VCaP (cell line): Measurements from ENCODE around the gene PVR.

Source experiments
- H3K27ac ChIP-seq: fragments of 450-650 bp; 2 replicates; pipeline ENCODE4 v1.5.1; 2017
- TF ChIP-seq, protein P1 (sequence below): fragments of 450-650 bp; conservative IDR thresholded peaks from 2 replicates; pipeline ENCODE4 v1.5.1; 2017; ENCODE audit warnings: mild to moderate bottlenecking, moderate library complexity

Gene PVR

DNA sequence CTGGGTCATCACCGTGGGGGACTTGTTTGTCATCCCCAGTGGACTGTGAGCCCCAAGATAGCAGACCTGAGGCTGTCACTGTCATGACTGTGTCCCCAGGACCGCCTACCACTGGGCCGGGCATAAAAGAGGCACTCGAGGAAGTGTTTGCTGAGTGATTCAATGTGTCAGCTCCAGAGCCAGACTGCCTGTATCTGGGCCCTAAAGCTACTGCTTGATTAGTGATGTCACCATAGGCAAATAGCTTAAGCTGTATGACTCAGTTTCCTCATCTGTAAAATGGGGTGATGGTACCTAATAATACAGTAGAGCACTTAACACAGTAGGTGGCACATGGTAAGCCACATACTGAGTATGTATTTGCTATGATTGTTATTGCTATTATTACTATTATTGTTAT lies 16.4 kb downstream of the PVR start:
- TF ChIP-seq, protein P1, sequence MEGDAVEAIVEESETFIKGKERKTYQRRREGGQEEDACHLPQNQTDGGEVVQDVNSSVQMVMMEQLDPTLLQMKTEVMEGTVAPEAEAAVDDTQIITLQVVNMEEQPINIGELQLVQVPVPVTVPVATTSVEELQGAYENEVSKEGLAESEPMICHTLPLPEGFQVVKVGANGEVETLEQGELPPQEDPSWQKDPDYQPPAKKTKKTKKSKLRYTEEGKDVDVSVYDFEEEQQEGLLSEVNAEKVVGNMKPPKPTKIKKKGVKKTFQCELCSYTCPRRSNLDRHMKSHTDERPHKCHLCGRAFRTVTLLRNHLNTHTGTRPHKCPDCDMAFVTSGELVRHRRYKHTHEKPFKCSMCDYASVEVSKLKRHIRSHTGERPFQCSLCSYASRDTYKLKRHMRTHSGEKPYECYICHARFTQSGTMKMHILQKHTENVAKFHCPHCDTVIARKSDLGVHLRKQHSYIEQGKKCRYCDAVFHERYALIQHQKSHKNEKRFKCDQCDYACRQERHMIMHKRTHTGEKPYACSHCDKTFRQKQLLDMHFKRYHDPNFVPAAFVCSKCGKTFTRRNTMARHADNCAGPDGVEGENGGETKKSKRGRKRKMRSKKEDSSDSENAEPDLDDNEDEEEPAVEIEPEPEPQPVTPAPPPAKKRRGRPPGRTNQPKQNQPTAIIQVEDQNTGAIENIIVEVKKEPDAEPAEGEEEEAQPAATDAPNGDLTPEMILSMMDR, result no peak
- no peak overlapping the region for H3K27ac ChIP-seq

DNA sequence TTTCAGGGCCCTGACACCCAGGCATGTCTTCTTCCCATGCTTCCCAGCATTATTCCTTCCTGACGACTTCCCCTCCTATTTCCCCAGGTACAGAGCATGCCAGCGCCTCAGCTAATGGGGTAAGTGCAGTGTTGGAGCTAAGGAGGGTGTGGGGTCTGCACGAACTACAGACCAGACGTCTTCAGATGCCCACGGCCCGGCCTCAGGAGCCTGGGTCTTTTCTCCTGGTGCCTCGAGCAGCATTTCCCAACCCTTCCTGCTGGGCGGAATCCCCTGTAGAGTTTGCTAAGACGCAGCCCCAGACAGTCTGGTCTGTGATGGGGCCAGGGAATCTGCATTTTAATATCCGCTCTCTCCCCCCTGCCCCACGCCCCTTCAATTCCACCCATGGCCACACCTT lies 17.5 kb downstream of the PVR start:
- TF ChIP-seq, protein P1, result no peak
- H3K27ac ChIP-seq, result peak overlapping the region; percentile 20

DNA sequence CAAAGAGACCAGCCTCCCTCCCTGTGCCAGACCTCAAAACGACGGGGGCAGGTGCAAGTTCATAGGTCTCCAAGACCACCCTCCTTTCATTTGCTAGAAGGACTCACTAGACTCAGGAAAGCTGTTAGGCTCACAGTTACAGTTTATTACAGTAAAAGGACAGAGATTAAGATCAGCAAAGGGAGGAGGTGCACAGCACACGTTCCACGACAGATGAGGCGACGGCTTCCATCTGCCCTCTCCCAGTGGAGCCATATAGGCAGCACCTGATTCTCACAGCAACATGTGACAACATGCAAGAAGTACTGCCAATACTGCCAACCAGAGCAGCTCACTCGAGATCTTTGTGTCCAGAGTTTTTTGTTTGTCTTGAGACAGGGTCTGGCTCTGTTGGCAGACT lies 18.2 kb downstream of the PVR start:
- peak overlapping the region; percentile 20 for H3K27ac ChIP-seq
- TF ChIP-seq, protein P1, result no peak

DNA sequence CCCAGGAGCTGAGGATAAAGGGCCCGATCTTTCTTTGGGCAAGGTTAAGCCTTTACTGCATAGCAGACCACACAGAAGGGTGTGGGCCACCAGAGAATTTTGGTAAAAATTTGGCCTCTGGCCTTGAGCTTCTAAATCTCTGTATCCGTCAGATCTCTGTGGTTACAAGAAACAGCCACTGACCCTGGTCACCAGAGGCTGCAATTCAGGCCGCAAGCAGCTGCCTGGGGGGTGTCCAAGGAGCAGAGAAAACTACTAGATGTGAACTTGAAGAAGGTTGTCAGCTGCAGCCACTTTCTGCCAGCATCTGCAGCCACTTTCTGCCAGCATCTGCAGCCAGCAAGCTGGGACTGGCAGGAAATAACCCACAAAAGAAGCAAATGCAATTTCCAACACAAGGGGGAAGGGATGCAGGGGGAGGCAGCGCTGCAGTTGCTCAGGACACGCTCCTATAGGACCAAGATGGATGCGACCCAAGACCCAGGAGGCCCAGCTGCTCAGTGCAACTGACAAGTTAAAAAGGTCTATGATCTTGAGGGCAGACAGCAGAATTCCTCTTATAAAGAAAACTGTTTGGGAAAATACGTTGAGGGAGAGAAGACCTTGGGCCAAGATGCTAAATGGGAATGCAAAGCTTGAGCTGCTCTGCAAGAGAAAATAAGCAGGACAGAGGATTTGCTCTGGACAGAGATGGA lies 19.1 kb downstream of the PVR start:
- TF ChIP-seq, protein P1, result no peak
- peak overlapping the region; percentile 20; the same call in 1 of the 2 replicates for H3K27ac ChIP-seq

DNA sequence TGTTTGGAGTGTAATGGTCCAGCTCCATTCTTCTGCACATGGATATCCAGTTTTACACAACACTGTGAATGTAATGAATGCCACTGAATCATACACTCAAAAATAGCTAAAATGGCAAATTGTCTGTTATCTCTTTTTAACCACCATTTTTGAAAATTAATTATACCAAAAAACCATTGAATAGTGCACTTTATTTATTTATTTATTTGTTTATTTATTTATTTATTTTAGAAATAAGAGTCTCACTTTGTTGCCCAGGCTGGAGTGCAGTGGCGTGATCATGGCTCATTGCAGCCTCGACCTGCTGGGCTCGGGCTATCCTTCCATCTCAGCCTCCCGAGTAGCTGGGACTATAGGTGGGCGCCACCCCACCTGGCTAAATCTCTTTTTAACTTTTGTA lies 20.3 kb downstream of the PVR start:
- H3K27ac ChIP-seq, result no peak overlapping the region
- TF ChIP-seq, protein P1, result no peak

DNA sequence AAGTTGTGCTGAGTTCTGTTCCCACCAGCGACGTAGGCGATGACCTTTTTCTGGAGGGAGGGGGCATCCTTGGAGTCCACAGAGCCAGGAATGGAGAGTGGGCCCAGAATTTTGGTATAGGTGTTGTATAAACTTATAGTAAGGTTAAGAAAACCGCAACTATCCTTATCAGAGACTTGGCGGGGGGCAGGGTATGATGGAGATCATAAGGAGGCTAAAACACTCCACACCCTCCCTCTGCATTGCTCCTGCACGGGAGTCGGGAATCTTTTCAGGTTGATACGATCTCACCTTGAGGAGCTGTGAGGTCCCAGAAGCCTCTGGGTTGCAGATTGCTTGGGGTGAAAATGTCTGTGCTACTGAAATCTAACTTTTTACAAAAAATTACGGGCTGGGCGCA lies 21.3 kb downstream of the PVR start:
- TF ChIP-seq, protein P1, result no peak
- no peak overlapping the region for H3K27ac ChIP-seq

DNA sequence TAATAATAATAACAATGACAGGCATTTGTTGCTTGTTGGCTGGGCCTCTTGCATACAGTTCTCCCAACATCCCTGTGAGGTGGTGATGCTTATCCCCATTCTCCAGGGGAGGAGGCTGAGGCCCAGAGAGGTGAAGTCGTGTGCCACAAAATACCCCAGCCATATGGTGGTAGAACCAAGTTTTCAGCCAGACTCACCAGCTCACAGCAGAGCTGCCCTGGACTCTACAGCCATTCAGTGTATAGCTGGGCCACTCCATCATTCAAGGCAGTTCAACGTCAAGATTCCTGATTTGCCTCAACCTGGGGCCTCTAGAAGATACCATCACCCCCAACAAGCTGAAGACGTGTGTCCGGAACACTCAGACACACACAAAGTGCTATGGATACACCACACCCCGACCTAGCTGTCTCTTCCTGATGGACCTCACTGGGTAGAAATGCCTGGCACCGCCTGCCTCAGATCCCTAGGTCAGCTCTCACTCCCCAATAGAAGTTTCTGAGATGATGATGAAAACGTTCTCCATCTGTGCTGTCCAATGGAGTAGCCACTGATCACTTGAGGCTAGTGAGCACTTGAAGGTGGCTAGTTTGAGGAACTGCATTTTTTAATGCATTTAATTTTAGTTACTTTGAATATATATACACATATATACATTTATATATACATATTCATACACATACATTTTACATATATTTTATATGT lies 23.3 kb downstream of the PVR start:
- H3K27ac ChIP-seq, result no peak overlapping the region
- TF ChIP-seq, protein P1, result no peak
